Measurements from ENCODE around the gene KRTAP9-1. TPM values are rescaled to one million over a fixed set of nuclear protein-coding genes. Genes with fewer than 3 reads are reported as not detected.

KRTAP9-1 gene
- total RNA-seq, 2 experiments from 2014 or later: not detected

- Mint-ChIP-seq H3K9me3 (no peaks in the 10 kb centered on the region), H3K36me3 (no peaks in the 10 kb centered on the region), H3K27me3 (no peaks in the 10 kb centered on the region), H3K4me3 (no peak overlapping the region), H3K4me1 (no peaks in the 10 kb centered on the region), H3K27ac (no peak overlapping the region)
- DNase-seq (no peak), ATAC-seq (ENCODE audit: low read depth) (no peak)
- POLR2A ChIA-PET: no interaction called here
These were observed 25.9 kb upstream of the KRTAP9-1 start for GRCh38 chr17:41163828-41164227.

DNA sequence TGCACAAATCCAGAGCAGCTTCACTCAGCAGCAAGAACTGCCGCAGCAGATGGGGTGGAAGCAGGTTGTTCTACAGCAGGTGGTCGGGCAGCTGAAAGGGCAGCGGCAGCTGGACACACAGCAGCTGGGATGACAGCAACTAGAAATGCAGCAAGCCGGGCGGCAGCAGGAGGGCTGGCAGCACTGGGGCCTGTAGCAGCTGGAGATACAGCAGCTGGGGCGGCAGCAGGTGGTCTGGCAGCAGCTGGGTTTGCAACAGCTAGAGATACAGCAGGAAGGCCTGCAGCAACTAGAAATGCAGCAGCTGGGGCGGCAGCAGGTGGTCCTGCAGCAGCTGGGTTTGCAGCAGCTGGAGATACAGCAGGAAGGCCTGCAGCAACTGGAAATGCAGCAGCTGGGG lies 22.1 kb upstream of the KRTAP9-1 start:
- no peaks in the 10 kb centered on the region for H3K4me1 Mint-ChIP-seq
- ATAC-seq (ENCODE audit: low read depth) (no peak), DNase-seq (no peak)
- H3K27ac Mint-ChIP-seq: peak overlapping the region; percentile 55
- no peak overlapping the region for H3K4me3 Mint-ChIP-seq
- no peaks in the 10 kb centered on the region for H3K36me3 Mint-ChIP-seq
- POLR2A ChIA-PET: no interaction called here
- H3K9me3 Mint-ChIP-seq: no peaks in the 10 kb centered on the region
- H3K27me3 Mint-ChIP-seq: no peaks in the 10 kb centered on the region

GRCh38 chr17:41168121-41168520 lies 21.6 kb upstream of the KRTAP9-1 start, which contains the start of gene KRTAP4-3:
Gene KRTAP4-3 (minus strand): TSS chr17:41168221. CDS start chr17:41168172, 49 bp downstream.
- Mint-ChIP-seq H3K27ac (peak within 1 kb of the TSS; percentile 55), H3K27me3 (no peaks in the 10 kb centered on the region), H3K4me3 (no peak within 1 kb of the TSS), H3K36me3 (no peaks in the 10 kb centered on the region), H3K4me1 (no peaks in the 10 kb centered on the region), H3K9me3 (no peaks in the 10 kb centered on the region)
- no peak for ATAC-seq (ENCODE audit: low read depth)
- POLR2A ChIA-PET: no interaction called here
- no peak for DNase-seq

DNA sequence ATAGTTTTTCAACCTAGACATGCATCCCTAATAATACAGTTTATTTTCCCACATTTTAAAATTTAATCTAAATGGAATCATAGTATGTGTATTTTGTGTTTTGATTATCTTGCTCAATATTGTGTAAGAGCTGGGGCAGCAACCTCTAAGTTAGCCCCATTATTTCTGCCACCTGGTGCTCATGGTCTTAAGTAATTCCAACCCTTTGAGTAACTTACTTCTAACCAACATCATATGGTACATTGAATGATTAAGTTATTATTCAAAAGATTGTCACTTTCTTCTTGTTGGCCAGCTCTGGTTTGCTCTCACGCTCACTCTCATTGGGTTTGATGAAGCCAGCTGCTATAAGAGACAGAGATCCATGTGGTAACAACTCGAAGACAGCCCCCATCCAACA lies 17.8 kb upstream of the KRTAP9-1 start:
- Mint-ChIP-seq H3K27ac (no peak overlapping the region), H3K4me1 (no peaks in the 10 kb centered on the region), H3K9me3 (no peaks in the 10 kb centered on the region), H3K36me3 (no peaks in the 10 kb centered on the region), H3K27me3 (no peaks in the 10 kb centered on the region), H3K4me3 (no peak overlapping the region)
- no peak for DNase-seq
- POLR2A ChIA-PET: no interaction called here
- no peak for ATAC-seq (ENCODE audit: low read depth)

DNA sequence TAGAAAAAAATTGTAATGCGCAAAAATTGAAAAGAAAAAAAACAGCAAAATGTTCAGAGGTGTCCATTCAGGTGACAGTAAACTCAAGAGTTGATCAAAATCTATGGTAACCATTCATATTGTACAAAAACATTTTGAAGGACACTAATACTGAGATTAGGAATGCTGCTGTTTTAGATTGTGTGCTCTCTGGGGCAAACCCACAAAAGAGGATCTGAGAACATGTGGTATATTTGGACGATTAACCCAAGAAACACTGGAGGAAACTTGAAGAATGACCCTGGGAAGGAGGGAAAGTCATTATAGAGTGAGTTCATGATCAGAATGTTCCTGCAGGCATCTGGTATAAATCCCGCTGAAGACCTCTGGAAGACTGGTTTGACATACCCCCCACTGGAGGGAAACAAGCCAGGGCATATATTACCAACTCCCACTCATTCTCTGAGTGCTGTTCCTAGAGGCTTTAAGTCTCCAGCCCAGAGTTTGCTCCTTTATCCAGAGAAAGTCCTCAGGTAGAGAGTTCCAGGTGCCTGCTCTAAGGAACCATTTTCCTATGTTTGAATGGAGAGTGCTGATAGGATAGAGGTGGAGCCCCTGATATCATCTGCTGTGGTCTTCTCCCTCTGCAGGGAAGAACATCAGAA lies 12.8 kb upstream of the KRTAP9-1 start:
- no peaks in the 10 kb centered on the region for H3K36me3 Mint-ChIP-seq
- POLR2A ChIA-PET: no interaction called here
- no peak for ATAC-seq (ENCODE audit: low read depth)
- no peak overlapping the region for H3K27ac Mint-ChIP-seq
- DNase-seq: no peak
- H3K4me3 Mint-ChIP-seq: no peak overlapping the region
- no peaks in the 10 kb centered on the region for H3K9me3 Mint-ChIP-seq
- no peaks in the 10 kb centered on the region for H3K4me1 Mint-ChIP-seq
- no peaks in the 10 kb centered on the region for H3K27me3 Mint-ChIP-seq

- H3K36me3 Mint-ChIP-seq: no peaks in the 10 kb centered on the region
- H3K27me3 Mint-ChIP-seq: no peaks in the 10 kb centered on the region
- POLR2A ChIA-PET: no interaction called here
- ATAC-seq (ENCODE audit: low read depth) (no peak), DNase-seq (no peak)
- H3K27ac Mint-ChIP-seq: no peak within 1 kb of the TSS
- H3K4me1 Mint-ChIP-seq: no peaks in the 10 kb centered on the region
- no peak within 1 kb of the TSS for H3K4me3 Mint-ChIP-seq
- no peaks in the 10 kb centered on the region for H3K9me3 Mint-ChIP-seq
These were observed 11.9 kb upstream of the KRTAP9-1 start, which contains the start of gene KRTAP4-2 for GRCh38 chr17:41177727-41178271. Gene KRTAP4-2 (minus strand): TSS chr17:41178221. CDS start chr17:41178164, 57 bp downstream.

DNA sequence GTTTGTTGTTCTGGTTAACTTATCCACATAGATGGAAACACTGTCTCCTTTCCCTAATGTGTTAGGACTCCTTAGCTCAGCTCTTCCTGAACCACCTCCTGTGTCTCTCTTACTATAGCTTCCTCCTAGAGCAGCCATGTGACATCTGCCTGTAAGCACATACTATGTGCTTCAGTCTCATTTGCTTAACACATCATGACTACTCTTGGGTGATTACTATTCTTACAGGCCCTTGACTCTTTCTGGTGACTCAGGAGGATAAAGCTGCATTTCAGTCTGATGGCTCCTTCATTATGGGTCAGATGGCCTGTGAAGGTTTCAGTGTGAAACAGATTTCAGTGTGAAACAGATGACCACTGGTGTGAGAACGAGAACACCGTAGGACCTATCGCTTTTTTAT lies 11.3 kb upstream of the KRTAP9-1 start:
- Mint-ChIP-seq H3K27me3 (no peaks in the 10 kb centered on the region), H3K9me3 (no peaks in the 10 kb centered on the region), H3K36me3 (no peaks in the 10 kb centered on the region), H3K4me1 (no peaks in the 10 kb centered on the region), H3K4me3 (no peak overlapping the region), H3K27ac (no peak overlapping the region)
- no peak for ATAC-seq (ENCODE audit: low read depth)
- DNase-seq: no peak
- POLR2A ChIA-PET: no interaction called here

DNA sequence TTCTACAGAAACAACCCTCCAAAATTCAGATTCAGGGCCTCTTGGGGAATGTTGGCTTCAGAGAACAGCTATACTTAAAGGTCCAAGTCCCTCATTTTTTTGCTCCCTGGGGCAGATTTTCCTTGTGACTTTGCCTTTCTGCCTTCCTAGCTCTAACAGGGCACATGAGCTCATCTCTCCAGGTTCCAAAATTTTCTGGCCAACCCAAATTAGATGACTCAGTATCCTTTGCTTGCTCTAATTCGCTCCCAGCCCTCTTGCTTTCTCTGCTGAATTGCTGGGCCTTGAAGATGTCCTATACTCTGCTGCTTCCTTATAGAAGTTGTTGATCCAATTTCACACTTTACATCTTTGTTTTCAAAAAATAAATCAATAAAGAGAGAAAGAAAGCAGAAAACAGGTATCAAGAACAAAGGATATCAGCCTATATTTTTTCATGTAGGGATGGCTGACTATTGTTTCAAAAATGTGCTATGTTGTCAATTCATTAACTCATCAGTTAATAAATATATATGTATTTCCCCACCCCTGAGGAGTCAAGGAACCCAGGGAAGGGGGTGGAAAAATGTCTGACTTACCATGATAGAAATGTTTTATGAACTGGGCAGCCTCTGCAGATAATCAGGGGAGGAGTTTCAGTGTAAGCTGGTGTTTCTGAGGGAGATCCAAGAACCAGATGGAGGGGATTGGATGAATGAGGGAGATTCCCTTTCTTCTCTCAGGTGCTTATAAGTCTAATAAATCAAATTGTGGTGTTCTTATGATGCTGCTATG lies 10.7 kb upstream of the KRTAP9-1 start:
- H3K36me3 Mint-ChIP-seq: no peaks in the 10 kb centered on the region
- H3K9me3 Mint-ChIP-seq: no peaks in the 10 kb centered on the region
- DNase-seq: no peak
- no peaks in the 10 kb centered on the region for H3K4me1 Mint-ChIP-seq
- no peak overlapping the region for H3K4me3 Mint-ChIP-seq
- H3K27ac Mint-ChIP-seq: no peak overlapping the region
- ATAC-seq (ENCODE audit: low read depth): no peak
- H3K27me3 Mint-ChIP-seq: no peaks in the 10 kb centered on the region
- POLR2A ChIA-PET: no interaction called here

DNA sequence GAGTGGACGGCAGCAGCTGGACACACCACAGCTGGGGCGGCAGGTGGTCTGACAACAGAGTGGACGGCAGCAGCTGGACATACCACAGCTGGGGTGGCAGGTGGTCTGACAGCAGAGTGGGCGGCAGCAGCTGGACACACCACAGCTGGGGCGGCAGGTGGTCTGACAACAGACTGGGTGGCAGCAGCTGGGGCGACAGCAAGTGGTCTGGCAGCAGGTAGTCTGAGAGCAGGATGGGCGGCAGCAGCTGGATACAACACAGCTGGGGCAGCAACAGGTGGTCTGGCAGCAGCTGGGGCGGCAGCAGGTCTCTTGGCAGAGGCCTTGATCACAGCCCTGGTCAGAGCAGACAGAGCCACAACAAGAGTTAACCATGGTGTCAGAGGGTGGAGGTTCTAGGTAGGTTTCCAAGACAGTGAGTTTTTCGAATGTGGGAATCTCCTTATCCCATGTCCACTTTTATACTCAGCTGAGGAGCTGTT lies 5.2 kb upstream of the KRTAP9-1 start, which contains the start of gene KRTAP4-1:
Gene KRTAP4-1 (minus strand): TSS at position 432 of the 482 bp plus-strand sequence. CDS start 57 bp downstream, at position 375.
- Mint-ChIP-seq H3K36me3 (no peaks in the 10 kb centered on the region), H3K9me3 (no peaks in the 10 kb centered on the region), H3K4me3 (no peak within 1 kb of the TSS), H3K27ac (no peak within 1 kb of the TSS), H3K4me1 (no peaks in the 10 kb centered on the region), H3K27me3 (peaks cover 3% of the 10 kb centered on the region)
- no peak for ATAC-seq (ENCODE audit: low read depth)
- no peak for DNase-seq
- POLR2A ChIA-PET: no interaction called here

DNA sequence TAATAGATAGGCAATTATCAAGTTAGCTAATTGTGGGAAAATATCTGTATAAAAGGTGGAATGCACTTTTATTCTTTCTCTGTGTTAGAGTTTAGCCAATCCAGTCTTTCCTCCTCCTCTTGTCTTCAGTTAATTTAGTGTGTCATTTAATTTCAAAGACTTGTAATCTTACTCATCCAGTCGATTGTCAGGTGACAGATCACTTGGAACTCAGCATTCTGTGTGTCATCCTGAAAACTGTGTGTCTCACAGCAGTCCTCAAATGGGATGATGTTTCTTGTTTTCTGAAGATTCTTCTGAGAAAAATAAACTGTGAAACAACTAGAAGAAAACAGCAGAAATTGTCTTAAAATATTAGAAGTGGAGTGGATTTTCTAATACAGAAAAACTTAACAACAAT lies 4.7 kb upstream of the KRTAP9-1 start:
- no peaks in the 10 kb centered on the region for H3K36me3 Mint-ChIP-seq
- no peak overlapping the region for H3K27ac Mint-ChIP-seq
- DNase-seq (no peak), ATAC-seq (ENCODE audit: low read depth) (no peak)
- POLR2A ChIA-PET: no interaction called here
- H3K4me3 Mint-ChIP-seq: no peak overlapping the region
- peaks cover 3% of the 10 kb centered on the region for H3K27me3 Mint-ChIP-seq
- H3K4me1 Mint-ChIP-seq: no peaks in the 10 kb centered on the region
- no peaks in the 10 kb centered on the region for H3K9me3 Mint-ChIP-seq

GRCh38 chr17:41186872-41187271 lies 2.8 kb upstream of the KRTAP9-1 start:
- Mint-ChIP-seq H3K9me3 (no peaks in the 10 kb centered on the region), H3K36me3 (no peaks in the 10 kb centered on the region), H3K27me3 (peaks cover 3% of the 10 kb centered on the region), H3K4me1 (no peaks in the 10 kb centered on the region), H3K27ac (no peak overlapping the region), H3K4me3 (no peak overlapping the region)
- POLR2A ChIA-PET: no interaction called here
- ATAC-seq (ENCODE audit: low read depth) (no peak), DNase-seq (no peak)

GRCh38 chr17:41190328-41190727 lies 641 bp downstream of the KRTAP9-1 start:
- H3K4me3 Mint-ChIP-seq: no peak overlapping the region
- no peaks in the 10 kb centered on the region for H3K4me1 Mint-ChIP-seq
- H3K27ac Mint-ChIP-seq: no peak overlapping the region
- peaks cover 3% of the 10 kb centered on the region for H3K27me3 Mint-ChIP-seq
- no peaks in the 10 kb centered on the region for H3K36me3 Mint-ChIP-seq
- peaks cover 1% of the 10 kb centered on the region for H3K9me3 Mint-ChIP-seq
- no peak for ATAC-seq (ENCODE audit: low read depth)
- POLR2A ChIA-PET: no interaction called here
- DNase-seq: no peak

- Mint-ChIP-seq H3K36me3 (no peaks in the 10 kb centered on the region), H3K9me3 (peaks cover 1% of the 10 kb centered on the region), H3K27me3 (no peaks in the 10 kb centered on the region), H3K4me1 (no peaks in the 10 kb centered on the region), H3K27ac (no peak overlapping the region), H3K4me3 (no peak overlapping the region)
- no peak for DNase-seq
- POLR2A ChIA-PET: no interaction called here
- no peak for ATAC-seq (ENCODE audit: low read depth)
These were observed 6.4 kb downstream of the KRTAP9-1 start for GRCh38 chr17:41196068-41196467.

Measured in activated naive CD8-positive, alpha-beta T cell treated with anti-CD3 and anti-CD28 coated beads, Interleukin-2, amount 10 ng/mL, durations not matched to agents 7 days and 5 days (primary cell).